GM19455 (cell line): ENCODE data around the gene ZCCHC7.

Source experiments
- ATAC-seq: cut with Tn5 transposase; IDR thresholded peaks from one replicate; pipeline ENCODE4 v1.9.1; 2021; ENCODE audit not compliant: unreplicated experiment

ZCCHC7 gene

GRCh38 chr9:37209431-37210386, 89.3 kb downstream of the ZCCHC7 start:
- ATAC-seq = no peak

- no peak for ATAC-seq
These were observed 90.6 kb downstream of the ZCCHC7 start for GRCh38 chr9:37210737-37211523.

GRCh38 chr9:37212435-37212834, 92.1 kb downstream of the ZCCHC7 start:
- no peak for ATAC-seq

GRCh38 chr9:37215381-37215780, 95.0 kb downstream of the ZCCHC7 start:
- ATAC-seq = no peak

- ATAC-seq = no peak
These were observed 95.5 kb downstream of the ZCCHC7 start for GRCh38 chr9:37215830-37216229.

- no peak for ATAC-seq
These were observed 96.8 kb downstream of the ZCCHC7 start for GRCh38 chr9:37217161-37217560.

GRCh38 chr9:37218800-37219425, 98.5 kb downstream of the ZCCHC7 start:
- no peak for ATAC-seq

- ATAC-seq = no peak
These were observed 100.6 kb downstream of the ZCCHC7 start for GRCh38 chr9:37220971-37221370.

GRCh38 chr9:37221489-37222106, 101.2 kb downstream of the ZCCHC7 start:
- no peak for ATAC-seq

GRCh38 chr9:37229455-37229854, 109.1 kb downstream of the ZCCHC7 start:
- ATAC-seq = no peak

- no peak for ATAC-seq
These were observed 109.6 kb downstream of the ZCCHC7 start for GRCh38 chr9:37229882-37230482.

- no peak for ATAC-seq
These were observed 116.4 kb downstream of the ZCCHC7 start for GRCh38 chr9:37236822-37237221.

GRCh38 chr9:37238122-37238521, 117.7 kb downstream of the ZCCHC7 start:
- no peak for ATAC-seq

- no peak for ATAC-seq
These were observed 119.0 kb downstream of the ZCCHC7 start for GRCh38 chr9:37239224-37239859.

- ATAC-seq = no peak
These were observed 119.5 kb downstream of the ZCCHC7 start for GRCh38 chr9:37239921-37240320.

GRCh38 chr9:37241340-37241739, 121.0 kb downstream of the ZCCHC7 start:
- ATAC-seq = no peak

- no peak for ATAC-seq
These were observed 121.7 kb downstream of the ZCCHC7 start for GRCh38 chr9:37242089-37242488.

- no peak for ATAC-seq
These were observed 123.4 kb downstream of the ZCCHC7 start for GRCh38 chr9:37243588-37244345.

GRCh38 chr9:37246826-37247225, 126.5 kb downstream of the ZCCHC7 start:
- no peak for ATAC-seq
